ENCODE results near the gene CDH1.

CDH1 gene

DNA sequence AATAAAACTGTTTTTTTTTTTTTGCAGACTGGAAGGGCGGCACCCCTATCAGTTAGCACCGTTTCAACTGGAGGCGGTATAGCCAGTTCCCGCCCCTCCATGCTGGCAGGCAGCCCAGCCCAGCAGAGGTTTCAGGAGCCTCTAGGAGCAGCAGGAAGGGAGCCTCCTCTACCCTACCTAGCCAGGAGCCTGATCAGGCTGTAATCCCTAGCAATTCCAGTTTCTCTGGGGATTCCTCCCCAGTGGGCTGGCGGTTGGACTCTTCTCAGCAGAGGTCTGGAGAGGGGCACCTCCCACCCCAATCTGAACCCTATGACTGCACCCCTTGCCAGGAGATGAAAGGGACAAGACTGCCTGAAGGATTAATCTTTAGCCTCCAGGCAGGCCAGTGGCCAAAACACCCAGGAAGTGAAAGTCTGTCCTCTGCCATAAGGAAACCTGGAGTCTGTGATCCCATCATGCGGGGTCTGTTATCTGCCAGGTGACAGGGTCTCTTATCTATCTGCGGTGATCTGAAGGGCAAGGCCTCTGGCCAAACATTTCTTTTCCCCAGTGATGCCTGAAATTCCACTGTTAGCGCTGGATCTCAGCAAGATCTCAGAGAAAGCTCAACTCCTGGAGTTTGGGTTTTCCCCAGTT is 4.9 kb upstream of the CDH1 start:
- DNase-seq = peak; percentile 74

- DNase-seq = no peak
These were observed 4.2 kb upstream of the CDH1 start for GRCh38 chr16:68732741-68733399.

GRCh38 chr16:68733570-68733969 is 3.5 kb upstream of the CDH1 start:
- no peak for DNase-seq

DNA sequence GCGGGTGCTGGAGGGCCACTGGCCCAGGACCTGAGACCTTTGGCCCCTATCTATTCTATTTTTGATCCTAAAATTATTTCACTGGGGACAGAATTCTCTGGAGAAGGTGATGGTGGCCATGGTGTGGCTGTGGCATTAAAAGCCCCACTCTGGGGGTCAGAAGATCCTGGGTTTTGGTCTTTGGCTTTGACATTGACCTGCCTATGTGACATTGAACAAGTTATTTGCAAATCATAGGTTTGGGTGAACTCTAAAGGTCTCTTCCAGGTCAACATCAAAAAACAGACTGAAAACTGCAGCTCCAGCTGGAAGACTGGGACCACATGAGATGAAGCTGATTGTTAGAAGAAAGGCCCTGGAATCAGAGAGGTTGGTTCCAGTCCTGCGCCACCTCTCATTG is 2.3 kb upstream of the CDH1 start:
- DNase-seq = no peak

- no peak for DNase-seq
These were observed 531 bp upstream of the CDH1 start for GRCh38 chr16:68736561-68736960.

DNA sequence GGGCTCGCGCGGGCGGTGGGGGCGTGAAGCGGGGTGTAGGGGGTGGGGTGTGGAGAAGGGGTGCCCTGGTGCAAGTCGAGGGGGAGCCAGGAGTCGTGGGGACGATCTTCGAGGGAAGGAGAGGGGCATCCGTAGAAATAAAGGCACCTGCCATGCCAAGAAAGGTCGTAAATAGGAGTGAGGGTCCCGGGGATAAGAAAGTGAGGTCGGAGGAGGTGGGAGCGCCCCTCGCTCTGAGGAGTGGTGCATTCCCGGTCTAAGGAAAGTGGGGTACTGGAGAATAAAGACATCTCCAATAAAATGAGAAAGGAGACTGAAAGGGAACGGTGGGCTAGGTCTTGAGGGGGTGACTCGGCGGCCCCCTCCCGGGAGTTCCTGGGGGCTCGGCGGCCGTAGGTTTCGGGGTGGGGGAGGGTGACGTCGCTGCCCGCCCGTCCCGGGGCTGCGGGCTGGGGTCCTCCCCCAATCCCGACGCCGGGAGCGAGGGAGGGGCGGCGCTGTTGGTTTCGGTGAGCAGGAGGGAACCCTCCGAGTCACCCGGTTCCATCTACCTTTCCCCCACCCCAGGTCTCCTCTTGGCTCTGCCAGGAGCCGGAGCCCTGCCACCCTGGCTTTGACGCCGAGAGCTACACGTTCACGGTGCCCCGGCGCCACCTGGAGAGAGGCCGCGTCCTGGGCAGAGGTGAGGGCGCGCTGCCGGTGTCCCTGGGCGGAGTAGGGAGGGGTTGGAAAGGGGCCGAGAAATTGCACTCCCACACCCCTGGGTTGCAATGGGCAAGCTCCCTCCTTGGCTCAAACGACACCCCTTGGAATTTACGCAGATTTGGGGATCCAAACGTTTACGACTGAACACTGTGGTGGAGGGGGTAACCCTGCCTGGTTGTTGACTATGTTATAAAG is 888 bp downstream of the CDH1 start:
- no peak for DNase-seq

DNA sequence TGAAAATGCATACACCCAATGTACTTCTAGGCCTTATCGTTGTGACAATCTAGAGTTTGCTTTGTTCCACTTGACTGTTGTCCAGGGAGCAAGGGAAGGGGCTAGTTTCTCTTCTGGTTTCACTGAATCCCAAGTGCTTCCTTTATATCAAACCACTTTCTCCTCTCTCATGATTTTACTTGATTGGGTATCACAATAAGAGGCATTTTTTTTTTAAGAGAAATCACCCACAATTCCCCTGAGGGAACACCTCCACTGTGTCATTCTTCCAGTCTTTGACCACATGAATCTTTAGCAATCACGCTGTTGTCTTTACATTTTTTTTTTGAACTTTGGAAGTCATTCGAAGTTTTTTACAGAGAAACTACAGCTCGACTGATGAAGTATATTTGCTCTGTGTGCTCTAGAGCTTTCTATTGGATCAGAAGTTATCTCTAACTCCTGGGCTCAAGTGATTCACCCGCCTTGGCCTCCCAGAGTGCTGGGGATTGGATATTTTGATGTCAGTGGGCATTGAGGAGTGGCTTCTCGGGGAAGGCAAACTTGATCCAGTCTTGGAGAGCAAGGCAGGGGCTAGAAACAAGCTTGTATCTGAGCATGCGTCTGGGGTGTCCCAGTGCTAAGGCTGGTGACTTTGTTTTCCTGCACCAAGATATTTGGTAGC is 3.0 kb downstream of the CDH1 start:
- peak; percentile 38 for DNase-seq

DNA sequence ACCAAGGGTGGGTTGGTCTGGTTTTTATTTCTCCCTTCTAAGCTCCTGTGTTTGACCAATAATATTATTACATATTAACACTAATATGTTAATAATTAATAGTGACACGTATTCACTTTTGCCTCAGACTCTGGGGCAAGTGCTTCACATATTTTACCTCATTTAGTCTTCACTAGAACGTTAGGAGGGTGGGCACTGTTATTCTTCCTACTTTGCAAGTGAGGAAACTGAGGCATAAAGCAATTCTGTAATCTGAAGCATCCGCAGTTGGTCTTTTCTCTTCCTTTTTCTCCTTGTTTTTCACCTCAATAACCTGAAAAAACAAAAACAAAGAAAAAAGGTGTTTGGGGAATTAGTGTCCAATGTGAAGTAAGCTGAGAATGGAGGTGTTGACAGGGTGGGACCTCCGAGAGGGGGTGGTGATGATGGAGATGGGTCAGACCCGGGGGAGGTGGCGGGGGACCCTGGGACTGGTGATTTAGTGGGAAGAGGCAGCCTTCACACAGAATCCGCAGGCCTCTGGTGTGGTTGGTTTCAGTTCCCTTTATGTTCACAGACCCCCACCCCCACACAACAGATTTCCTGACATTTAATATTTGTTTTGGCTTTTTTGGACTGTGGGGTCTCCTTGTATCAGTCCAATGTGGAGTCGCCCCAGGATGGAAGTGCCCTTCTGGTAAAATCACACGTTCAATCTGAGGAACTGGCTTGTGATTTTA is 3.7 kb downstream of the CDH1 start:
- no peak for DNase-seq

- DNase-seq = no peak
These were observed 6.6 kb downstream of the CDH1 start for GRCh38 chr16:68743664-68744063.

DNA sequence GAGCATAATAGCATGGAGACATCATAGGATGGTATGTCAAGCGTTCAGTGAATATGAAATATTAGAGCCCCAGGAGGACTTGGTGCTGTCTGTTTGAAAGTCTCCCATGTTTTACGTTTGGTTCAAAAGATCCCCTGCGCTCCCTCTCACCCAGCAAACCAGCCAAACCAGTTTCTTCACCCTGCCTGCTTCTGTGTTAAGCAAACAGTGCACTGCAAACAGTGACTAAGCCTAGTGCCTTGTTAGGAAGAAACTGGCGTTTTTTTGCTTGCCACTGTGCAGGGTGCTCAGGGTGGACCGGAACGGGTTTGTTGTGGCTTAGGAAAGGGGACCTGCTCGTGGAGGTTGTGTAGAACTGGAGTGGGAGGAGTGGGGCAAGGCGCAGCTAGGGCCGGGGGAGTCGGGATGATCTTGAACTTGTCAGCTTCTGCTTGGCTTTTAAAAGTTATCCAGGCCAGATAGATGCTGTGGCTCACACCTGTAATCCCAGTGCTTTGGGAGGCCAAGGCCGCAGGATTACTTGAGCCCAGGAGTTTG is 7.7 kb downstream of the CDH1 start:
- no peak for DNase-seq

- no peak for DNase-seq
These were observed 9.9 kb downstream of the CDH1 start for GRCh38 chr16:68746951-68747350.

- DNase-seq = no peak
These were observed 12.3 kb downstream of the CDH1 start for GRCh38 chr16:68749432-68749831.

GRCh38 chr16:68750193-68750695 is 13.2 kb downstream of the CDH1 start:
- no peak for DNase-seq

- DNase-seq = no peak
These were observed 14.1 kb downstream of the CDH1 start for GRCh38 chr16:68751160-68751559.

GRCh38 chr16:68752602-68753001 is 15.5 kb downstream of the CDH1 start:
- no peak for DNase-seq

GRCh38 chr16:68754084-68754792 is 17.1 kb downstream of the CDH1 start:
- no peak for DNase-seq

DNA sequence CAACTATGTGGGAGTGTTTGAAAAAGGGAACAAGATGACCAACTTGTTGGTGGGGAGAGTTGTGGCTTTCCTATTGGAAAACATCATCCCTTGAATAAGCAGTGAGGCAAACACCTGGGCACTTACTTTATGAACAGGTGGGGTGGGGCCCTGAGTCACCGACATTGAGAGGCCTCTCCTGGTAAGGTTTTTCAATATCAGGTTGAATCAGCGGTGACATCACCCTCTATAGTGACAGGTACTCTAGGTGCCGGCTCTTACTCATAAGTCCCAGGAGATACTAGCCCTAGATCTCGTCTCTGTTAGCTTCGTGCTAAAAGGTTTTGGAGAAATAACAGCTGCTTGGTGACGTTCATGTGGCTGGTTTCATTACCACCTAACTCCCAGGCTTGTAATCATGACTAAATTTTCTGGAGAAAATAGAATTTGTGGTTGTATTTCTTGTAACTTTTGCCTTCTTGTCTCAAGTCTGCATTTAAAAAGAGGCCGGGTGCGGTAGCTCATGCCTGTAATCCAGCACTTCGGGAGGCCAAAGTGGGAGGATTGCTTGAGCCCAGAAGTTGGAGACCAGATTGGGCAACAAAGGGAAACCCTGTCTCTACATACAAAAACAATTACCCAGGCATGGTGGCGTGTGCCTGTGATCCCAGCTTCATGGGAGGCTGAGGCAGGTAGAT is 19.3 kb downstream of the CDH1 start:
- DNase-seq = no peak

DNA sequence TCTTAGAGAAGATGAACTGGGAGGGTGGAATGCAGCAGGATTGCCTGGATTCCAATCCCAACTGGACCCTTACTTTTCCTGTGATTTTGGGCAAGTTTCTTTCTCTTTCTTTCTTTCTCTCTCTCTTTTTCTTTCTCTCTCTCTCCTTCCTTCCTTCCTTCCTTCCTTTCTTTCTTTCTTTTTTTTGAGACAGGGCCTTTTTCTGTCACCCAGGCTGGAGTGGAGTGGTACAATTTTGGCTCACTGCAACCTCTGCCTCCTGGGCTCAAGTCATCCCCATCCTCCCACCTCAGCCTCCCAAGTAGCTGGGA is 20.5 kb downstream of the CDH1 start:
- DNase-seq = no peak

DNA sequence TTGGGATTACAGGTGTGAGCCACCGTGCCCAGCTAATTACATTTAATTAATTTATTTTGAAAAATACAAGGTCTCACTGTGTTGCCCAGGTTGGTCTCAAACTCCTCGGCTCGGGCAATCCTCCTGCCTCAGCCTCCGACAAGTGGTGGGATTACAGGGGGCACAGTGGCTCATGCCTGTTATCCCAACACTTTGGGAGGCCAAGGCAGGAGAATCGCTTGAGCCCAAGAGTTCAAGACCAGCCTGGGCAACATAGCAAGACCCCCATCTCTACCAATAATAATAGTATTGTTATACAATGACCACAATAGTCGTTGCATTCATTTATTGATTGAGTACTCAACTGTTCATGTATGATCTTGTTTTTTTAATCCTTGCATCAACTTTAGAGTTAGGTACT is 22.0 kb downstream of the CDH1 start:
- no peak for DNase-seq

GRCh38 chr16:68760671-68761275 is 23.7 kb downstream of the CDH1 start:
- no peak for DNase-seq
